HUES64 (cell line): ENCODE data around the gene NBPF3. TPM values are rescaled to one million over a fixed set of nuclear protein-coding genes. Genes with fewer than 3 reads are reported as not detected.
"Not testable (repeated sequence)": the region's sequence is repeated elsewhere in the genome, so short reads cannot be mapped to it uniquely, and the experiment has no call there.

ENCODE experiments used
- H3K27ac ChIP-seq: 2 replicates; pipeline ENCODE4 v1.7.0; 2013; ENCODE audit warnings: low read depth, low read length, inconsistent platforms
- H3K27me3 ChIP-seq: 2 replicates; pipeline ENCODE4 v1.6.1; 2013; ENCODE audit warnings: mild to moderate bottlenecking, low read length; ENCODE audit not compliant: insufficient read depth
- H3K36me3 ChIP-seq: 2 replicates; pipeline ENCODE4 v1.6.1; 2013; ENCODE audit warnings: mild to moderate bottlenecking, low read length; ENCODE audit not compliant: insufficient read depth
- H3K4me1 ChIP-seq: 2 replicates; pipeline ENCODE4 v1.6.1; 2013; ENCODE audit warnings: mild to moderate bottlenecking, low read length, moderate library complexity; ENCODE audit not compliant: insufficient read depth
- H3K4me3 ChIP-seq: 2 replicates; pipeline ENCODE4 v1.5.1; 2013; ENCODE audit warnings: mild to moderate bottlenecking, low read length, moderate library complexity
- H3K9ac ChIP-seq: 2 replicates; pipeline ENCODE4 v1.6.1; 2013; ENCODE audit warnings: mild to moderate bottlenecking, low read depth, low read length
- H3K9me3 ChIP-seq: 2 replicates; pipeline ENCODE4 v1.6.1; 2013; ENCODE audit warnings: low read depth, low read length; ENCODE audit not compliant: insufficient read depth
- WGBS: fragments of 150-250, 120-280 bp; methylation state at CpG from one replicate; pipeline ENCODE4 v1.1.7; 2013; ENCODE audit warnings: missing lambda C conversion rate; 5-methylcytosine and 5-hydroxymethylcytosine counted together
- polyA plus RNA-seq, 2 experiments: library from polyadenylated mRNA; stranded (reverse); fragments of 50-300 nt; gene quantifications; one replicate each; pipeline ENCODE4 v1.2.3, GENCODE V29; 2013

NBPF3 gene
- 8.4 TPM for polyA plus RNA-seq (2013, experiment 1 of 2)
- polyA plus RNA-seq (2013, experiment 2 of 2): 8.9 TPM

- Histone ChIP-seq H3K36me3 (0 out of 2 replicates have a peak, but pooled peaks cover 2% of the 10 kb centered on the region), H3K4me1 (no peaks in the 10 kb centered on the region), H3K4me3 (peak within 1 kb of the TSS; percentile 92), H3K27me3 (peaks cover 28% of the 10 kb centered on the region), H3K9ac (peak within 1 kb of the TSS; percentile 67; the same call in 1 of the 2 replicates), H3K9me3 (no peaks in the 10 kb centered on the region), H3K27ac (no peak within 1 kb of the TSS; the same call in 1 of the 2 replicates)
- WGBS: under 1% methylated on average over 84 of the region's 87 CpGs
Observed at GRCh38 chr1:21439721-21440629, at the start of gene NBPF3. NBPF3 (plus strand) TSS chr1:21440137; CDS start chr1:21445087, 4,950 bp downstream.

- Histone ChIP-seq H3K27me3 (no peaks in the 10 kb centered on the region), H3K4me1 (no peaks in the 10 kb centered on the region), H3K36me3 (no peaks in the 10 kb centered on the region), H3K9ac (no peak overlapping the region), H3K4me3 (no peak overlapping the region), H3K27ac (no peak overlapping the region), H3K9me3 (no peaks in the 10 kb centered on the region)
- WGBS: 88% methylated on average over 4 of the region's 4 CpGs
Observed at GRCh38 chr1:21391497-21391896, 48.4 kb upstream of the NBPF3 start.

- H3K36me3 ChIP-seq: no peaks in the 10 kb centered on the region
- no peaks in the 10 kb centered on the region for H3K27me3 ChIP-seq
- WGBS: 87% methylated on average over 13 of the region's 15 CpGs
- no peaks in the 10 kb centered on the region for H3K9me3 ChIP-seq
- H3K4me1 ChIP-seq: no peaks in the 10 kb centered on the region
- no peak overlapping the region for H3K27ac ChIP-seq
- no peak overlapping the region for H3K4me3 ChIP-seq
- H3K9ac ChIP-seq: no peak overlapping the region
Observed at GRCh38 chr1:21392587-21393263, 47.2 kb upstream of the NBPF3 start.

GRCh38 chr1:21396516-21396915 lies 43.4 kb upstream of the NBPF3 start:
- WGBS: 79% methylated on average over 3 of the region's 4 CpGs
- no peak overlapping the region for H3K27ac ChIP-seq
- H3K4me3 ChIP-seq: no peak overlapping the region
- no peaks in the 10 kb centered on the region for H3K9me3 ChIP-seq
- no peak overlapping the region for H3K9ac ChIP-seq
- no peaks in the 10 kb centered on the region for H3K27me3 ChIP-seq
- no peaks in the 10 kb centered on the region for H3K4me1 ChIP-seq
- H3K36me3 ChIP-seq: no peaks in the 10 kb centered on the region

- Histone ChIP-seq H3K4me3 (no peak overlapping the region), H3K36me3 (no peaks in the 10 kb centered on the region), H3K4me1 (no peaks in the 10 kb centered on the region), H3K9ac (no peak overlapping the region), H3K9me3 (no peaks in the 10 kb centered on the region), H3K27ac (no peak overlapping the region), H3K27me3 (no peaks in the 10 kb centered on the region)
- WGBS: 68% methylated on average over 12 of the region's 15 CpGs
Observed at GRCh38 chr1:21397813-21398188, 42.1 kb upstream of the NBPF3 start.

GRCh38 chr1:21401726-21402346 lies 38.1 kb upstream of the NBPF3 start:
- H3K36me3 ChIP-seq, H3K9ac ChIP-seq, H3K27ac ChIP-seq, H3K4me1 ChIP-seq, H3K9me3 ChIP-seq, H3K4me3 ChIP-seq, H3K27me3 ChIP-seq: not testable (repeated sequence)
- 91% methylated on average over 5 of the region's 9 CpGs for WGBS

GRCh38 chr1:21406659-21407058 lies 33.3 kb upstream of the NBPF3 start:
- H3K9me3 ChIP-seq: no peaks in the 10 kb centered on the region
- H3K9ac ChIP-seq: no peak overlapping the region
- H3K4me1 ChIP-seq: no peaks in the 10 kb centered on the region
- H3K27ac ChIP-seq: no peak overlapping the region
- WGBS: 60% methylated on average over 2 of the region's 2 CpGs
- H3K36me3 ChIP-seq: no peaks in the 10 kb centered on the region
- no peak overlapping the region for H3K4me3 ChIP-seq
- no peaks in the 10 kb centered on the region for H3K27me3 ChIP-seq

GRCh38 chr1:21409897-21410296 lies 30.0 kb upstream of the NBPF3 start:
- not testable (repeated sequence) for H3K36me3 ChIP-seq, H3K27me3 ChIP-seq
- 65% methylated on average over 3 of the region's 3 CpGs for WGBS

GRCh38 chr1:21414015-21414414 lies 25.9 kb upstream of the NBPF3 start:
- H3K36me3 ChIP-seq: no peaks in the 10 kb centered on the region
- WGBS: 92% methylated on average over 5 of the region's 5 CpGs
- no peaks in the 10 kb centered on the region for H3K4me1 ChIP-seq
- peaks cover 3% of the 10 kb centered on the region; the same call in 1 of the 2 replicates for H3K27me3 ChIP-seq
- H3K4me3 ChIP-seq: no peak overlapping the region
- no peak overlapping the region for H3K9ac ChIP-seq
- H3K27ac ChIP-seq: no peak overlapping the region
- H3K9me3 ChIP-seq: no peaks in the 10 kb centered on the region

More at GRCh38 chr1:21409897-21410296, 30.0 kb upstream of the NBPF3 start:
- H3K4me3 ChIP-seq, H3K27ac ChIP-seq, H3K9me3 ChIP-seq, H3K4me1 ChIP-seq, H3K9ac ChIP-seq: not testable (repeated sequence)

- H3K9me3 ChIP-seq, H3K4me3 ChIP-seq, H3K27me3 ChIP-seq, H3K9ac ChIP-seq, H3K36me3 ChIP-seq, H3K4me1 ChIP-seq, H3K27ac ChIP-seq: not testable (repeated sequence)
- WGBS: 87% methylated on average over 6 of the region's 6 CpGs
Observed at GRCh38 chr1:21420378-21420777, 19.6 kb upstream of the NBPF3 start.

GRCh38 chr1:21421307-21421706 lies 18.6 kb upstream of the NBPF3 start:
- H3K27me3 ChIP-seq, H3K4me1 ChIP-seq, H3K9ac ChIP-seq, H3K36me3 ChIP-seq, H3K9me3 ChIP-seq, H3K4me3 ChIP-seq, H3K27ac ChIP-seq: not testable (repeated sequence)
- WGBS: 87% methylated on average over 8 of the region's 8 CpGs
